Fibroblast of upper back skin (primary cell): Measurements from ENCODE around the gene CRYAA.
"Not testable (repeated sequence)": the region's sequence is repeated elsewhere in the genome, so short reads cannot be mapped to it uniquely, and the experiment has no call there.

Experiments used
- DNase-seq: peaks from one replicate; pipeline ENCODE4 v3.0.0-alpha.2; 2013

CRYAA gene

DNA sequence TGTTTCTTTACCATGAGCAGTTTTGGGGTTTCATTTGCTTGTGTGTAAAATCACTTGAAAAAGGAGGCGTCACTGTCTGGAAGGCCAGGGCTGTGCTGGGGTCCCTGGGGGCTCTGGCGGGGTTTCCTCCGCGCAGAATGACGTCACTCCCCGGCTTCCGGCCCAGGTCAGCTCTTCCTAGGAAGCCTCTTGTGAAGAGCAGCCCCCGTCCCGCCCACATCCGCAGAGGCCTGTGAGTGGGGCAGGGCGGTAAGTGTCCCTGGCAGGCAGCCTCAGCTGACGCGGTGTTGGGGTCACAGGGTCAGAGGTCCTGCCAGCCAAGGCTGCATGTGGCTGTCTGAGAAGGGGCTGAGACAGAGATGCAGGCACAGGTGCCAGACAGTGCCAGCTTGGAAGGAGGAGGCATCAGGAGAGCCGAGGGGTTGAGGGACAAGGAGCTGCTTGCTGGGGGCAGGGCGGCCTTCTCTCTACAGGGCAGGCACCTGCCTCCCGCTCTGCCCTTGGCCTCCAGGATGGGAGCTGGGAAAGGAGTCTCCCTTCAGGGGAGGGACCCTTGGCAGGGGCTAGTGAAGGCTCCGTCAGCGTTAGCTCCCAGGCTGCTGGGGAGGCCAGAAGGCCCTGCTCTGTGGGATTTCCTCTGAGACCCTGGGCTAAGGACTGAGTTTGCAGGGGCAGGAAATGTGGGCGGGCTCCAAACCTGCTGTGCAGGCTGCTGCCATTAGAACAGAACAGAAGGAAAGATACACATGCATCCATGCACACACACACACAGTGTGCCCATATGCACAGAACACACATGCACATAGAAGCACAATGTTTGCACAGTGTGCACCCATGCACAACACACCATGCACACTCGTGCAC lies 8.5 kb downstream of the CRYAA start:
- DNase-seq: not testable (repeated sequence)

DNA sequence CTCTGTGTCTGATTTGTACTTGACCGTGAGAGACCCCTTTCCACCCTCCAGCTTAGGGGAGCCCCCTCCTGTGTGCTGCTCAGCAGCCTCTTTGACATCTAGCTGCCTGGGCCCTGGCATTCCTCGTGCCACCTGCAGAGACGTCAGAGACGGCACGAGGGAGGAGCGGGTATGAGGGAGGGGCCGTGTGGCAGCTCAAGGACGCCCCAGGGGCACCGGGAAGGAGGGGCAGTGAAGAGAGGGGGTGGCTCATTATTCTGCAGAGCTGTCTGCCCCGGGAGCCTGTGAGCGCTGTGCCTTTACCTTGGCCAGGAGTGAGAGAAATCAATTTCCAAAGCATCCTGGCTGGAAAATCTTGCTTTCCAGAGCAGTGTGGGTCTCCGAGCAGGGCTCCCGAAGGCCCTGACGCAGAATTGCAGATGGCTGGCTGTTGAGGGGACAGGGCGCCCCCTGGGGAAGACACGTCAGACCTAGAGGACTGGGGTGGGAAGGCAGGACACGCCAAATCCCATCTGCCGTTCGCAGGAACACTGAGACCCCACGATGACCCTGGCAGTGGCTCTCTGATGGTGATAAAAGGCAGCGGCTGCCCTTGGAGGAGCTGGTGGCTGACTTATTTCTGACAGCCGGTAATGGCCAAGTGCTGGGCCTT lies 9.5 kb downstream of the CRYAA start:
- DNase-seq: not testable (repeated sequence)

DNA sequence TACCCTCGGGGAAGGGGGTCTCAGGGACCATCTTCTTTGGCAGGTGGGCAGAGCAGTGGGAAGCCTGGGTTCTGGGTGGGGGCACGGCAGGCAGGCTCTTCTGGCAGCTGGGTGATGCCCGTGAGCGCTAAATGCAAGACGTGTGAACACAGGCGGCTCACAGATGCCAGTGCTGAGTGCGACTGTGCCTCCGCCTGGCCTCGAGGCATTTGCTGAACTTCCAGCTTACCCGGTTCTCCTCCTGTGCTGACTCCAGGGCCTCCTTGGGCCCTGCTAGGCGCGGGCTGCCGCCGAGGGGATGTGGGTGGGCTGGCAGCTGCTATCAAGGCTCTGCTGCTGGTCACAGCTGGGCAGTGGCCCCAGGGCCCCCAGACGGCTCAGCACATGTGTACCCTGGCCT lies 12.2 kb downstream of the CRYAA start:
- not testable (repeated sequence) for DNase-seq

DNA sequence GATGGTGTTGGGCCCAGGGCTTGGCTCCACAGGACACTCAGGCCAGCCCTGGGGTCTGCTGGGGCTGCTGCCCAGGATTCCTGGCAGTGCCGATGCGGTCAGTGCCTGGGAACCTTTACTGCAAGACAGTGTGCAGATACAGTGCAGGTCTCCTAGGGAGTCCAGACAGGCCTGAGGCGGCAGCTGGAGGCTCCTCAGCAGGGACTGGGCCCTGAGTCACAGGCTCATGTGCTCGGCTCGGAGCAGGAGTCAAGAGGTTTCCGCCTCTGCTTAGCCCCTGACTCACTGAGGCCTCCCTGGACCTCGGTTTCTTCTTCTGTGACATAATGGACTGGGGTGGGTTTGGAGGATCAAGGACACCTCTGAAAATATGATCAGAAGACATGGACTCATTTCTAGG lies 18.5 kb downstream of the CRYAA start:
- not testable (repeated sequence) for DNase-seq

DNA sequence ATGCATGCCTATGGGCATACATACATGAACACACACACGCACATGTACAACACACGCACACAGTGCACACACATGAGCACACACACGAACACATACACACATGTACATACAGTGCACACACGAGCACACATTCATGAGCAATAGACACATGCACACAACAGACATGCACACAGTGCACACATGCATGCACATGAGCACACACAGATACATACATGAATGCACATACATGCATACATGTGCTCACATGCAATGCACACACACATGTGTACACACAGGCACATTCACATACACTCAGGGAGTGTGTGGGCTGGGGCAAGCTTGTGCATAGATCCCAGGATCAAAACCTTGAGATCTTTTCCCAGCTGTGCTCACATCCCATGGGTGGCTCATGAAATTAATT lies 18.9 kb downstream of the CRYAA start:
- no peak for DNase-seq

DNA sequence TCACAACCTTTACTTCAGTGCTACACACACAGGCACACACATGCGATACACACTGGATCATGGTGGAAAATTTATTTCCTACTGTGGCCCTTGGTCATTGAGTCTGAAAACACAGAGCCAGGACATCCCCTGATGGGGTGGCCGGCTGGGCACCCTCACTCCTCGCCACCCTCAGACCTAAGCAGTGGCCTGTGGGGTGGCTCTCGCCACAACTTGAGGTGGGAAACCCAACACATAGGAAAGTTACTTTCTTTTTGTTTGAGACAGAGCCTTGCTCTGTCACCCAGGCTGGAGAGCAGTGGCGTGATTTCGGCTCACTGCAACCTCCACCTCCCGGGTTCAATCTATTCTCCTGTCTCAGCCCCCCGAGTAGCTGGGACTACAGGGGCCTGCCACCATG lies 19.4 kb downstream of the CRYAA start:
- no peak for DNase-seq

DNA sequence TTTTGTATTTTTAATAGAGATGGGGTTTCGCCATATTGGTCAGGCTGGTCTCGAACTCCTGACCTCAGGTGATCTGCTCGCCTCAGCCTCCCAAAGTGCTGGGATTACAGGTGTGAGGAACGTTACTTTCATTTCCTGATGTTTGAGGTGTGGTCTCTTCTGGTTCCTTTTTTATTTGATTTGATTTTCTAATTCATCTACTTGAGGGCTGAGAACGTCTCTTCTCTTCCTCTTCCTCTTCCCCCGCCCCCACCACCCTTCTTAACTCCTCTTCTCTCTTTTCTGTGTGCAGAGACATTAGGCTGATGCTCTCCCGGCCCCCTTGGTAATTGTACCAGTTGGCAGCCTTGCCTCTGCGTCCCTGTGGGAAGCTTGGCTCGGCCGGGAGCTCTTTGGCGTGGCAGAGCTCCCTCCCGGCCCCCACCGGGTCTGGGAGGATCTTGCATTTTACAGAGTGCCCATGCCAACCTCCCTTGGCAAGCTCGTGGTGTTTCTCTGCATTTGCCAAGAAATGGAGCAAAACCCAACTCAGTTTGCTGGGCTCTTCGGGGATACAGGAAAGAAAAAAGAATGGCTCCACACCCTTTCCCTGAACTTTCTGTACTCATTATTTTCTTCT lies 19.9 kb downstream of the CRYAA start:
- no peak for DNase-seq

DNA sequence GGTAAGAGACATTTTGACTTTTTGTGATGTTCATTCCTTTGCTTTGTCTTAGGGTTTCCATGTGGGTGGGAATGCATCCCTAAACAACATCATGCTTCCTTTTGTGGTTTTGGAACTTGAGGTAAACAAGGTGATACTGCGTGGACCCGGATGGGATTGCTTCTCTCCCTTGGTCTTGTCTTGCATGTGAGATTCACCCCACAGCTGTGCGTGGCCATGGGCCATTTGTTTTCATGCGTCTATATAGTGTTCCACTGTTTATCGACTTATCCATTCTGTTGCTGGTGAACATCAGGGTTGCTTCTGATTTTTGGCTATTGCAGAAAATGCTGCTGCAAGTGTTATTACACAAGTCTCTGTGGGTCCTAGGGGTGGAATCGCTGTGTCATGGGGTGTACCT lies 21.1 kb downstream of the CRYAA start:
- DNase-seq: no peak

DNA sequence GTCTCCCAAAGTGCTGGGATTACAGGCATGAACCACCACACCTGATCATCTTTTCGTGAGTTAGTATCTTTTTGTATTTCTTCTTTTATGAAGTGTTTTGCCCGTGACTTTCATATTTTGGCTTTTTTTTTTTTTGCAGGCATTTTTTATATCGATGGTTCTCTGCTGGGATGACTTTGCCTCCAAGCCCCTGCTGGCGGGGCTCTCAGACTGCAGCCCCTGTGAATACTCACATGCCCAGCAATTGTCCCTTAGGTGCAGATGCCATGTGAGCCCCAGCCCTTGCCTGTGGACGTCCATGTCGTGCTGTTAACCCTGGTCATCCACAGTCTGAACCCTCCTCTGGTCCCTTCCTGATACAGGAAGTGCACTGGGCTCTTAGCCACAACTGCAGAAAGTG lies 21.7 kb downstream of the CRYAA start:
- DNase-seq: no peak

DNA sequence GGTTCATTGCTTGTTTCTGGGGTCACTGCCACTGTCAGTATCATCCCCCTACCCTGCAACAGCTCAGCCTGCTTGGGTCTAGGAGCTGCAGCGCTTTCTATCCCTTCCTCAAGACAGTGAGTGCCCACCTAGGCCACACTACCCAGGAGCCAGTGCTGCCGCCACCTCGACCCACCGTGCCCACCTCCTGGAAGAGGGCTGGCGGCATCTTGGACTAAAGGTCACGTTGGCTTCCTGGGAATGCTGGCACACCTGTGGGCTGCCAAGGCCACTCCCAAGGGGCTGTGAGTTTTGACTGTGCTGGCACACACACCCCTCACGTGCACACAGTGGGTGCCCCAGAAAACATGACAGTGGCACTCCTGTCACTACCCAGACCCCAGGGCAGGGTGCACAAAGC lies 22.1 kb downstream of the CRYAA start:
- DNase-seq: no peak

DNA sequence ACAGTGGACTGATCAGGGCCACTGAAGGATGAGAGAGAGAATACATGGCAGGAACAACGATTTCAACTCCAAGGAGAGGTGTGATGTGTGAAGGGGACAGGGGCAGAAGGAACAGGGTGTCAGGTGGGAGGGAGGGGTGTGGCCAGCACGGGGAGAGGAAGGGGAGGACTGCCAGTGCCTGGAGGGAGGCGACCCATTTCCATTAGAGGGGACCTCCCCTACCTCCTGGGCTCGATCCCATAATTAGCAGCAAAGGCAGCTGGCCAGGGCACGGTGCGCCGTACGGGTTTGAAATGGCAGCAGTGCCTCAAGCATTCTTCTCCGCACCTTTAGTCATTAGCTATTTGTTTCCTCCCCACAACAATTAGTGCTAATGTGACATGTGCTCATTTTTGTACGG lies 22.7 kb downstream of the CRYAA start:
- DNase-seq: no peak

DNA sequence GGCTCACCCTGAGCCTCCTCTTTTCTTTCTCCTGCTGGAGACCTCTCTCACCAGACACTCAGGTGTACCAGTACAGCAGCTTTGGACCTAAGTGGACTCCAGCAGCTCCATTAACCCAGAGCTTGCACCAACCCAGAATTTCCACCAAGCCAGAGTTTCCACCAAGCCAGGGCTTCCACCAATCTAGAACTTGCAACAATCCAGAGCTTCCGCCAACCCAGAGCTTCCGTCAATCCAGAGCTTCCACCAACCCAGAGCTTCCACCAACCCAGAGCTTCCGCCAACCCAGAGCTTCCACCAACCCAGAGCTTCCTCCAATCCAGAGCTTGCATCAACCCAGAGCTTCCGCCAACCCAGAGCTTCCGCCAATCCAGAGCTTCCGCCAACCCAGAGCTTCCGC lies 23.2 kb downstream of the CRYAA start:
- DNase-seq: no peak

DNA sequence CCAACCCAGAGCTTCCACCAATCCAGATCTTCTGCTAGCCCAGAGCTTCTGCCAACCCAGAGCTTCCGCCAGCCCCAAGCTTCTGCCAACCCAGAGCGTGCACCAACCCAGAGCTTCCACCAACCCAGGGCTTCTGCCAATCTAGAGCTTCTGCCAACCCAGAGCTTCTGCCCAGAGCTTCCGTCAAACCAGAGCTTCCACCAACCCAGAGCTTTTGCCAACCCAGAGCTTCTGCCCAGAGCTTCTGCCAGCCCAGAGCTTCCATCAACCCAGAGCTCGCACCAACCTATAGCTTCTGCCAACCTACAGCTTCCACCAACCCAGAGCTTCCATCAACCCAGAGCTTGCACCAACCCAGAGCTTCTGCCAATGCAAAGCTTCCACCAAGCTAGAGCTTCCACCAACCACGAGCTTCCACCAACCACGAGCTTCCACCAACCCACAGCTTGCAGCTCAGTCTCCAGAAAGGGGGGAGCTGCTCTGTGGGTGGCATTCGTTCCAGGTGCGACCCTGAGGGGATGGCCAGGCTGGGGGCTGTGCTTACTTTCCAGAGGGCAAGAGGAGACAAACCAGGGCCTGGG lies 23.8 kb downstream of the CRYAA start:
- DNase-seq: no peak

DNA sequence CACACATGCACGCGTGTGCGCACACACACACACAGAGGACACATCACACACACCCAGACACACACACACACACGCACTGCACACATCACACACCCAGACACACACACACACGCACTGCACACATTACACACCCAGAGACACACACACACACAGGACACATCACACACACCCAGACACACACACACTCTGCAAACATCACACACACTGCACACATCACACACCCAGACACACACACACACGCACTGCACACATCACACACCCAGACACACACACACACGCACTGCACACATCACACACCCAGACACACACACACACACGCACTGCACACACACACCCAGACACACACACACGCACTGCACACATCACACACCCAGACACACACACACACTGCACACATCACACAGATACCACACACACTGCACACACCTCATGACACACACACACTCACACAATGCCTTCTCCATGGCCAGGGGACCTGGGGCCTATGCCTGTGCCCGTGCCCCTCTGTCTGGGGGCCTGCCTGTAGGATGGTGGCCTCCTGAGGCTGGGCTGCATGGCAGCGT lies 24.4 kb downstream of the CRYAA start:
- no peak for DNase-seq

DNA sequence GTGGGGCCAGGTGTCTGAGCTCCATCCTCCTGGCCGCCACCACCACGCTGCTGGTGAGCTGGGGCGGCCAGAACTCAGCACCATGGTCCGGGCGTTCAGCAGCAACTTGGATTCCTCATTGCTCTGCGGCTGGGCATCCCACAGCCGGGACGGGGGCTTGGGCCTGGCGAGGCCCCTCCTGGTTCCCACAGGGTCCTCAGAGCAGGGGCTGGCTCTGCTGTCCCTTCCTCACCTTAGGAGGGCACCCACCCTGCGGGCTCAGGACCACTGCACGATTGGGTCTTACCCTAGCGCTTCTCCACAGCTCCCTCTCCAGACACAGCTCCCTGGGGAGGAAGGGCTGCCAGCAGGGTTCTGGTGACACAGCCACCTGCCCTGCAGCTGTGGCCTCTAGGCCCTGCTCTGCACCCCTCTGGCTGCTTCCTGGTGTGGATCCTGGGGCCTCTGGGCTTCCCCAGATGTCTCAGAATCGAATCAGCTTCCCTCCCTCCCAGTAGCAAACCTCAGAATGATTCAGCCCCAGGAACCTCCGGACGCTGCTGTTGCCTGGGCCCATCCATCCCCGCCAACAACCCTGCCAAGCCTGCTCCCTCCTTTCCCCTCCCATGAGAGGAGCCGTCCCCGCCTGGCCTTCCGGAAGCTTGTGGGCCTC lies 25.0 kb downstream of the CRYAA start:
- DNase-seq: peak; percentile 83

DNA sequence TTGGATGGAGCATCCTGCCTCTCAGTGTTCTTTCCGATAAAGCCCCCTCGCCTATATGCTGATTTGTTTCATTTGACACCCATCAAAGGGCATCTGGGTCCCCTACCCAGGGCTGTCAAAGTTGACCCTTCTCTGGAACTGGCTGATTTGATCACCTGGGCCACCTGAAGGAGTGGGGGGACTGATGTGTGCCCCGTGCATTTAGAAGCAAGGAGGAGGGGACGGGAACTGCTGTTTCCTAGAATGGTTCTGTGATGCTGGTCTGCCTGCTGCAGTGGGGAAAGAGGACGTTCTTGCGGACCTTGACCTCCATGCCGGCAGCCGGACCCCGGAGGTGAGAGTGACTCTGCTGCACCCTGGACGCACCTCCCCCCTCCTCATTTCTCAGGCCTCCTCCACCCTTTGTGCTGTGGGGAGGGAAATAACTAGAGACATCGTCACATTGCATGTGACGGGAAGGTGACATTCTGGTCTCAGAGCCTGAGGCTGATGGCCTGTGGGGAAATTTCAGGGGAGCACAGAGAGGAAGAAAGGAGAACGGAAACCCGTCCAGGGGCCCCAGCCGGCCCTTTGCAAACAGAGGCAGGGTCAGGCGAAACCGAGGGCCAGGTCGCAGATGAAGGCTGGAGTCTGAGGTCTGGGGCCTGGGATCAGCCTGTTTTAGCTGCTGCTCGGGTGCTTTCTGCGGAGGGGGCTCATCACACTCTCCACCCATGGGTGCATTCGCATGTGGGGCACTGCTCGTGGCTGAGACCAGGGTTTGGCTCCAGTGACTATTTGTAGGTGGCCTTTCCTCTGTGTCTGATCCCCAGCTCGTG lies 25.7 kb downstream of the CRYAA start:
- no peak for DNase-seq

DNA sequence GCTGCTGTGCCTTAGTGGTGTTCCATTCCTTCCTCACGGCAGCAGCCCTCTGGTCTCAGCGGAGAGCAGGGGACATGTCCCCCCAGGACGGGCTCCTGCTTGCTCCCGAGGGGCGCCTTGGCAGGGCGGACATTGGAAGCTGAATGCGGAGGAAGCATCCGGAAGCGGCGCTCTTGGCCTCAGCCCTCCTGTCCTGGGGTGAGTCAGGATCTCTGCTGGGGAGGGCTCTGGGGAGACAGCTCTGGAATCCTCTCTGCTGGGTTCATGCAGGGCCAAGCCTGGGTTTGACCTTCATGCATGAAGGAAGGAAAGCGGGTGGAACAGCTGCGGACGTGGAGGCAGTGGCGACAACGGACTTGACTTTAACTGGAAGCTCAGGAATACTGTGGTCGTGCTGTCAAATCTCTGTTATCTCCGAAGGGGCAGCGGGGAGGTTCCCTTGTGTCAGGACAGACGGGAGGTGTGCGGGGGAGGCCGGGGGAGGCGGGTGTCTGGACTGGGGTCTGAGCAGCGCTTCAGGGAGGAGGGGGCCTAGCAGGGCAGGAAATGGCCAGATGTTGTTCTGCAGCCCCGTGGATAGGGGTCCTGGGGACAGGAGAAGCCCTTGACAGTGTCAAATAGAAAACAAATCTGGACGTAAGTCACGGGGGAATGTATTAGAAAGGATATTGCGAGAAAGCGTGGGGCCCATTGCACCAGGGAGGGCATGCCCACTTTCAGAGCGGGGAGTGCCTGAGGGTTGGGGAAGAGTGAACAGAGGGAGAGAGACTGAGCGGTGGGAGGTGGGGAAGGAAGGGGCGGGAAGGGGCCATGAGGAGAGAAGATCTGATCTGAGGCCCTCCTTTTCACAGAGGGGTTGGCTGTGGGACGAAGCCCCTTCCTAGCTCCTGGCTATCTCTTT lies 26.6 kb downstream of the CRYAA start:
- peak; percentile 20 for DNase-seq

DNA sequence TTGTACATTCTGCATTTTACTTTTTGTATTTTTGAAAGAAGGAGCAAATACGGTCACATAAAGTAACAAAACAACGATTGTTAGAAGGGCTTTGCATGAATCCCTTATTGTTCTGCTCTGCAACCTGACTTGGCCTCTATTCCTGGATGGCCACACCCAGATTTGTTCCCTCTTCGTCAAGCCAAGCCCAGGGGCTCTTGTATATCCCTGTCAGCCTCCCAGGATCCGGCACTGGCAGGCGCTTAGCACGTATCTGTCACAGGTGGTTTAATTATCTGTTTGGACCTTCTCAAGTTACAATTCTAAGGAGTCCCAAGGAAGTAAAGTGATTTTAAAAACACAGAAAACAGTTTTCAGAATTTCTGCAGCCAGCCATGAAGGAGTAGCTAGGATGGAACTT lies 28.0 kb downstream of the CRYAA start:
- no peak for DNase-seq

DNA sequence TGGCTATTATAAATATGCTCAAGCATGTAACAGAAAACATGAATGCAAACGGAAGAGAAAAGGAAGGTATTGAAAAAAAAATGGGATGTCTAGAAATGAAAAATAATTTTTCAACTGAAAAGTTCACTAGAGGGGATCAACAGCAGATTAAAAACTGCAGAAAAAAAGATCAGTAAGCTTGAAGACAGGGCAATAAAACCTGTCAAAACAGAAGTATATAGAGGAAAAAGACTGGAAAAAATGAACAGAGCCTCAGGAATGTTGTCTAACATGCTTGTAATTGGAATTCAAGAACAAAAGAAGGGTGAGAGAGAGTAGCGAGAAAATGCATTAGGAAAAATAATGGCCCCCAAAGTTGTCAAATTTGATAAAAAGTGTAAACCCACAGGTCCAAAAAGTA lies 29.6 kb downstream of the CRYAA start:
- DNase-seq: no peak

DNA sequence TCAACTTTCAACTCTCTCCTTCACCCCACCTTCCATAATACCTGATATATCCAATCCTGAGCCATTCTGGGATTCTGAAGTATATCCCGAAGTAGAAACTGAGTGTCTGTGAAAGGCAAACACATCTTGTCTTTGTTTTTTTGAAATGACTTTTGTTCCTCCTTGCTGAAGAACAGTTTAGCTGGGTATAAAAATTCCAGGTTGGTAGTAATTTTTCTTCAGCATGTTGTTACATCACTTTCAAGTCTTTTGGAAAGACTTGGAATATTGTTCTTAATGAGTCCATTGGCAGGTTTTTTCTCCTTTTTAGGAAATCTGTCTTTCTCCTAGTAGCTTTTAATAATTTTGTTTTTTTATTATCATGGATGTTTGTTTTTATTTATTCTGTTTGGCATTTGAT lies 32.7 kb downstream of the CRYAA start:
- DNase-seq: no peak

DNA sequence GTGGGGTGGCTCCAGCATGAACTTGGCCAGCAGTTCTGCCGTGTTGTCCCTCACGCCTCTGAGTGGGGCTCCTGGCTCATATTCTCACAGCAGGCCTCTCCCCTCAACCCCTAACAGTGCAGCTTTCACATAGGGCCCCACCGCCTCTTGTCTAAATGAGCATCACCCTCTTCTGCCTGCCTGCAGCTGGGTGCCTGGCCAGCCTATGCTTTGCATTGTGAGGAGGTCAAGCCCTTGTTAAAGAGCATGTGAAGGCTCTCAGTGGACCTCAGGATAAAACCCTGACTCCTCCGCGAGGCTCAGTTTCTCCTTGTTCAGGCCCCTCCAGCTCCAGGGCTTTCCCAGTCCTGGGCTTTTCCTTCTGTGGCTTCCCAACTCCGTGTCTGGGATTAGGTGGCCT lies 34.8 kb downstream of the CRYAA start:
- no peak for DNase-seq
